Ishikawa (cell line): ENCODE results near the gene LMOD2.

ENCODE experiments used
- EP300 ChIP-seq: IDR thresholded peaks from 2 replicates; pipeline ENCODE4 v1.6.1; 2012; ENCODE audit warnings: borderline replicate concordance
- RAD21 ChIP-seq: IDR thresholded peaks from 2 replicates; pipeline ENCODE4 v1.6.1; 2012; ENCODE audit warnings: low read depth
- TEAD4 ChIP-seq: IDR thresholded peaks from 2 replicates; pipeline ENCODE4 v1.6.1; 2012
- YY1 ChIP-seq: IDR thresholded peaks from 2 replicates; pipeline ENCODE4 v1.6.1; 2012; ENCODE audit warnings: low read depth

GRCh38 chr7:123657304-123657685 is 1.6 kb downstream of the LMOD2 start:
- TF ChIP-seq TEAD4 (no peak), RAD21 (no peak), YY1 (no peak), EP300 (no peak)
